Fibroblast of mammary gland (primary cell): ENCODE results near the gene KIAA0232.
A peak's percentile ranks its signal among the peaks of the same experiment; 100 is the strongest.

Experiments
- DNase-seq: peaks from one replicate; pipeline ENCODE4 v3.0.0-alpha.2; 2010; ENCODE audit warnings: low read depth
- H3K4me3 ChIP-seq: 2 replicates; pipeline ENCODE4 v1.5.1; 2011; ENCODE audit warnings: low read depth, mild to moderate bottlenecking, low read length, moderate library complexity; ENCODE audit not compliant: control insufficient read depth
- TF ChIP-seq, protein P1 (sequence below): conservative IDR thresholded peaks from 2 replicates; pipeline ENCODE4 v1.5.1; 2011; ENCODE audit warnings: low read depth, low read length, inconsistent platforms; ENCODE audit not compliant: control insufficient read depth, insufficient read depth

The KIAA0232 gene

DNA sequence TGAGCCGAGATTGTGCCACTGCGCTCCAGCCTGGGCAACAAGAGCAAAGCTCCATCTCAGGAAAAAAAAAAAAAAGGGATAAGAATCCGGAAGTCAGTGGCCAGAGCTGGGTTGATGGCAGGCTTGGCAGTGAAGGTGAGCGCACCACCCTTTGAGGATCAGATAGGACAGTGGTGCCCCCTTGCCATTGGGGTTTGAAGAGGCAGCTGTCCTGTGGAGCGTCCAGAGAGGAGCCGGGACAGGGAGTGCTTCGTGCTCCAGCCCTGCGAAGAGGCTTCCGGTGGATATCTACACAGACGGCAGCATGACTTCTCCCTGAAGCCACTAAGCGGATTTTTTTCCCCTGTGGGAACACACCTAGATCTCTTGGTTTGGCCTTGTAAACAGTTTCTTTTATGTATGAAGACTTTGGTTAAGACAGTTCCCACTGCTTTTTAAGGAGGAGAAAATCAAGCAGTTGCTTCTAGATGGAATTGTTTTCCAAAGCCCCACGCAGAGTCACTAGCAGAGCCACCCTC lies 133.6 kb downstream of the KIAA0232 start:
- TF ChIP-seq, protein P1, sequence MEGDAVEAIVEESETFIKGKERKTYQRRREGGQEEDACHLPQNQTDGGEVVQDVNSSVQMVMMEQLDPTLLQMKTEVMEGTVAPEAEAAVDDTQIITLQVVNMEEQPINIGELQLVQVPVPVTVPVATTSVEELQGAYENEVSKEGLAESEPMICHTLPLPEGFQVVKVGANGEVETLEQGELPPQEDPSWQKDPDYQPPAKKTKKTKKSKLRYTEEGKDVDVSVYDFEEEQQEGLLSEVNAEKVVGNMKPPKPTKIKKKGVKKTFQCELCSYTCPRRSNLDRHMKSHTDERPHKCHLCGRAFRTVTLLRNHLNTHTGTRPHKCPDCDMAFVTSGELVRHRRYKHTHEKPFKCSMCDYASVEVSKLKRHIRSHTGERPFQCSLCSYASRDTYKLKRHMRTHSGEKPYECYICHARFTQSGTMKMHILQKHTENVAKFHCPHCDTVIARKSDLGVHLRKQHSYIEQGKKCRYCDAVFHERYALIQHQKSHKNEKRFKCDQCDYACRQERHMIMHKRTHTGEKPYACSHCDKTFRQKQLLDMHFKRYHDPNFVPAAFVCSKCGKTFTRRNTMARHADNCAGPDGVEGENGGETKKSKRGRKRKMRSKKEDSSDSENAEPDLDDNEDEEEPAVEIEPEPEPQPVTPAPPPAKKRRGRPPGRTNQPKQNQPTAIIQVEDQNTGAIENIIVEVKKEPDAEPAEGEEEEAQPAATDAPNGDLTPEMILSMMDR, result no peak

DNA sequence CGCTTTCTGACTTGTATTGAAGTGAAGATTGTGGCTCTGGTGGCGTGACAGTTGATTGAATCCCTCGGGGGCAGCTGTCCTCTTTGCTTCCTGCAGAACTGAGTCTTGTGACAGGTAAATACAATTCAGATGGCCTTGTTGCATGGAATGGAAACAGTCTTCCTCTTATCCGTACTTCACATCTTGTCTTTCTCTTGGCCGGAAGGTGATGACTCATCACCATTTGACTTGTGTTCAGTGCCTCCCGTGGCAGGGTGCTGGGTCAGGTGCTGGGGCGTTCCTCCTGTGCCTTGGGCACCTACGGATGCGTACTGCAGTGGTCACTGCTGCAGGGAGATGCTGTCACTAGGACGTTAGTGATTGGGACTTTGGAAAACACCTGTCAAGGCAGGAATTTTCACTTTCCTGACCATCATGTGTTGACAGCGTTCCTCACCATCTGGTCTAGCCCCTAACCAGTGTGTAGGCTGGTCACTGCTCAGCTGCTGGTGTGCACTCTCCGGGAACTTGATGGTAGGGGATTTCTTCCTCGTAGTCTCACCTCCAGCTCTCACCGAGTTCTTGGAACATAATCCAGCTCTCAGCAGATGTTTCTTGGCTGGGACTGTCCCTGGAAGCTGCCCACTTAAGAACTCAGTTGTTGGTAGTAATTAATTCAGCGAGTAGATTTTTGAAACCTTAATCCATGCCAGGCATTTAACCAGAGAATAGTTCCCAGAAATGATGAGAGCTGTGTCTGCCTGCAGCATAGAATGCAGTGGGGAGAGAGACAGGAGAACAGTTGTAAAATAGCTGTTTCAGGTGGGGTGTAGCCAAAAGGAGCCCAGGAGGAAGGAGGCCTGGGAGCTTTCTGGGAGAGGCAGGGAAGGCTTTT lies 134.3 kb downstream of the KIAA0232 start:
- TF ChIP-seq, protein P1, result no peak
- DNase-seq, result peak; percentile 27
- no peak overlapping the region for H3K4me3 ChIP-seq

More for the DNA sequence above, 133.6 kb downstream of the KIAA0232 start:
- no peak for DNase-seq
- no peak overlapping the region for H3K4me3 ChIP-seq

DNA sequence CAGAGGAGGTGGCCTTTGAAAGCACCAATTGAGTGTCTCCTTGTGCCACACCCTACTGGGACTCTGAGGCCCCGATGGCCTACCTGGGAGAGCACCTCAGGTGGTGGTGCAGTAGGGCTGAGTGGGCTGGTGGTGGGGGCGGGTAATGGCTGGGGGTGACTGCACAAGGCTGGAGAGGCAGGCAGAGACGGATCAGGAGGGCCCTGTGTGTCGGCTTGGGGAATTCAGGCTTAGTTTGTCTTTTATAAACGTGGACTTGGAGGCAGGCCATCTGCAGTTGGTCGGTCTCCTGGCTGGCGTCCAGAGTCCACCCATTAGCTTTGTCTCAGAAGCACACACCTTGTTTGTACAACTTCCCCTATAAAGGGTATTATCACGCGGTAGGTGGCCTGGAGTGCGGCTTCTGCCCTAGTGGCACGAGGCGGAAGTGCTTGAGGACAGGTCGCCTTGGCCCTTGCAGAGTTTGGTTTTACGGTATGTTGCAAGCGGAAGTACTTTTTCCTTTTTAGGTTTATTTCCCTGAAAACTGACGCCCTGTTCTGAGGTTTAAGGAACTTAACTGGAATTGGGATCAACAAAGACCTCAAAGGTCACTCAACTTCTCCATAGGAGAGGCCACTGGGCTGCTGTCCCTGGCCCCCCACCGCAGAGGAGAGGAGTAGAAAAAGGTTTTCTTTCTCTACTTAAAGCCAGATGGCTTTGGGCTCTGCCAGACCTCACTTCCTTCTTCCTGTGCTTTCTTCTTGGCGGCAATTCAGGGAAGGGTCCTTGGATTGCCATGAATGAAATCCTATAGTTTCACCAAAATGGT lies 135.1 kb downstream of the KIAA0232 start:
- DNase-seq, result no peak
- TF ChIP-seq, protein P1, result peak; percentile 31
- H3K4me3 ChIP-seq, result no peak overlapping the region

DNA sequence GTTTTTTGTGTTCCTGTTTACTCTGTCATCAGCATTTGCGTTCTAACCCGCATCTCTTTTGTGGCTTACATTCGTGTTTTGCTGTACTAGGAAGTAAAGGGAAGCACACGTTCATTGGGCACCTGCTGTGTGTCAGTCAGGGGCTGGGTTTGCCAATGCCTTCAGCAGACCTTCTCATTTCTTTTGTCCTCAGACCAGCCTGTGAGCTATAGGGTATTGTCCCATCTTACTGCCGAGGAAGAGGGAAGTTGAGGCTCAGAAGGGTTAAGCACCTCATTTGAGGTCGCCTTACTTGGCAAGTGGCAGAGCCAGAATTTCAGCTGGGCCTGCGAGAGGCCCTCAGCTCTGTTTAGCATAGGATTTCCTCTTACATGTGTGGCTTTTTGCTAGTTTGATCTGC lies 135.8 kb downstream of the KIAA0232 start:
- no peak overlapping the region for H3K4me3 ChIP-seq
- no peak for DNase-seq
- TF ChIP-seq, protein P1, result no peak

DNA sequence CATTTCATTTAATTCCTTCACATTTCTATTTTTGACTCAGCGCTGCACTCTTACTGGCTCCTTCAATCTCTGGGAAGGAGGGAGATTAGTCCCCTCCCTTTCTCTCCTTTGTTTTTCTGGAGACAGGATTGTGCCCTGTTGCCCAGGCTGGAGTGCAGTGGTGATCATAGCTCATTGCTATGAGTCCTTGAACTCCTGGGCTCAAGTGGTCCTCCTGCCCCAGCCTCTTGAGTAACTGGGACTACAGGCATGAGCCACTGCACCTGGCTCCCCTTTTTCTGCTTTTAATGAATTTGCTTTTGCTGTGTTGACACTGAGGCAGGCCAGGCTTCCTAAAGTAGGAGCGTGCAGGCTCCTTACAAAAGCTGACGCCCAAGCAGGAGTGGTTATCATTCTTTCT lies 137.6 kb downstream of the KIAA0232 start:
- H3K4me3 ChIP-seq, result no peak overlapping the region
- TF ChIP-seq, protein P1, result no peak
- no peak for DNase-seq

DNA sequence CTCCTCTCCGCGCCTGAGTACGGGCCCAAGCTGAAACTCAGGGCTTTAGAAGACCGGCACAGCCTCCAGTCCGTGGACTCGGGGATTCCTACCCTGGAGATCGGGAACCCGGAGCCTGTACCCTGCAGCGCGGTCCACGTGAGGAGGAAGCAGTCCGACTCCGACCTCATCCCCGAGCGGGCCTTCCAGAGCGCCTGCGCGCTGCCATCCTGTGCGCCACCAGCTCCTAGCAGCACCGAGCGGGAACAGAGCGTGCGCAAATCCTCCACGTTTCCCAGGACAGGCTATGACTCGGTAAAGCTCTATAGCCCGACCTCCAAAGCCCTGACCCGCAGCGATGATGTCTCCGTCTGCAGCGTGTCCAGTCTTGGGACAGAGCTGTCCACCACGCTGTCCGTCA lies 141.0 kb downstream of the KIAA0232 start:
- no peak for DNase-seq
- no peak overlapping the region for H3K4me3 ChIP-seq
- TF ChIP-seq, protein P1, result no peak
